ENCODE measurements around the gene NFYA.

DNA sequence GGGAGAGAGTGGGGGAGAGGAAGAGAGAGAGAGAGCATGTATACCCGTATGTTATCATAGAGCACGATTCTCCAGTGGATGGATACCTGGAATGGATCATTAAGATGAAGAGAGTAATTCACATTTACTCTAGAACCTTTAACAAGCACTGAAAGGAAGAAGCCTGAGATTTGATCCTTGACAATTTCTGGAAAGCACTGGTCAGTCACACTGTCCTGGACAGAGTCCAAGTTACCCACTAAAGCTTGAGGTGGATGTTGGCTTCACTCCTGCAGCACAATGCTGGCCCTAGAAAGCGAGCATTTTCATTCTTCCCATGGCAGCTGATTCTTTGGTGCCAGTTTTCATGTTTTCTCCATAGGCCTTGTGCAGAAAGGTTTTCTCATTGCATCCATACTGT is 25.6 kb downstream of the NFYA start:
- TF ChIP-seq CTCF (conservative IDR thresholded peaks at IDR 0.05) (no peak), EZH2 (IDR thresholded peaks at IDR 0.05; ENCODE audit: low read depth) (no peak)
